Astrocyte (in vitro differentiated cells and primary cell): ENCODE measurements around the gene IVD.

Experiments
- EZH2 ChIP-seq: IDR thresholded peaks from 2 replicates; pipeline ENCODE4 v1.6.1; 2012; ENCODE audit warnings: mild to moderate bottlenecking, low read length, inconsistent platforms; ENCODE audit not compliant: insufficient read depth
- TF ChIP-seq, protein P1 (sequence below): IDR thresholded peaks from 2 replicates; pipeline ENCODE4 v1.5.1; 2011; ENCODE audit warnings: low read depth, mild to moderate bottlenecking, inconsistent platforms, low read length, moderate library complexity; ENCODE audit not compliant: insufficient read depth

DNA sequence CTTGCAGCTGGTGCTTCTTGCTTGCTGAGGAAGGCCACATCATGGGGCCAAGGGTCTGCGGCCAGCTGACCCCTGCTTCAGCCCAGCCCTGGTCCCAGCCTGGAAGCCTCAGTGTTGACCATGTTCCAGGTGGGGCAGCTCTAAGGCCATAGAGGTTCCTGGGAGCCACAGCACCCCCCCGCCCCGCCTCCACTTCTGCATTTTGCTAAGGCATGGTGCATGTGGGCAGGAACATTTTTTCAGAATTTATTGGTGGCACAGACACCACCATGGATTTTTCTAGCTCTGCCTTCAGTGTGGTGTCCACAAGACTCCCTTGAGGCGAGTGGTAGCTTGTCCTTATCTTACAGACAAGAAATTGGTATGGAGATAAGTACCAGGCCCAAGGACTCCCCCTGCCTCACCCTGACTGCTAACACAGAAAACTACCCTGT is 63.3 kb downstream of the IVD start:
- TF ChIP-seq, protein P1, sequence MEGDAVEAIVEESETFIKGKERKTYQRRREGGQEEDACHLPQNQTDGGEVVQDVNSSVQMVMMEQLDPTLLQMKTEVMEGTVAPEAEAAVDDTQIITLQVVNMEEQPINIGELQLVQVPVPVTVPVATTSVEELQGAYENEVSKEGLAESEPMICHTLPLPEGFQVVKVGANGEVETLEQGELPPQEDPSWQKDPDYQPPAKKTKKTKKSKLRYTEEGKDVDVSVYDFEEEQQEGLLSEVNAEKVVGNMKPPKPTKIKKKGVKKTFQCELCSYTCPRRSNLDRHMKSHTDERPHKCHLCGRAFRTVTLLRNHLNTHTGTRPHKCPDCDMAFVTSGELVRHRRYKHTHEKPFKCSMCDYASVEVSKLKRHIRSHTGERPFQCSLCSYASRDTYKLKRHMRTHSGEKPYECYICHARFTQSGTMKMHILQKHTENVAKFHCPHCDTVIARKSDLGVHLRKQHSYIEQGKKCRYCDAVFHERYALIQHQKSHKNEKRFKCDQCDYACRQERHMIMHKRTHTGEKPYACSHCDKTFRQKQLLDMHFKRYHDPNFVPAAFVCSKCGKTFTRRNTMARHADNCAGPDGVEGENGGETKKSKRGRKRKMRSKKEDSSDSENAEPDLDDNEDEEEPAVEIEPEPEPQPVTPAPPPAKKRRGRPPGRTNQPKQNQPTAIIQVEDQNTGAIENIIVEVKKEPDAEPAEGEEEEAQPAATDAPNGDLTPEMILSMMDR: no peak
- TF ChIP-seq EZH2: no peak
